Astrocyte (in vitro differentiated cells and primary cell): ENCODE data around the gene PEX16.

Experiments
- CTCF ChIP-seq: IDR thresholded peaks from 2 replicates; pipeline ENCODE4 v1.5.1; 2011; ENCODE audit warnings: low read depth, mild to moderate bottlenecking, inconsistent platforms, low read length, moderate library complexity; ENCODE audit not compliant: insufficient read depth
- EZH2 ChIP-seq: IDR thresholded peaks from 2 replicates; pipeline ENCODE4 v1.6.1; 2012; ENCODE audit warnings: mild to moderate bottlenecking, low read length, inconsistent platforms; ENCODE audit not compliant: insufficient read depth

- TF ChIP-seq CTCF (no peak), EZH2 (no peak)
Observed at GRCh38 chr11:45895553-45896259, 22.0 kb downstream of the PEX16 start.
